Epidermal melanocyte (primary cell): Measurements from ENCODE around the gene DAB2IP.
"Not testable (repeated sequence)": the region's sequence is repeated elsewhere in the genome, so short reads cannot be mapped to it uniquely, and the experiment has no call there.

Source experiments
- DNase-seq: peaks from one replicate; pipeline ENCODE4 v3.0.0; 2011; ENCODE audit warnings: low spot score; ENCODE audit not compliant: insufficient read length

DAB2IP gene

GRCh38 chr9:121643473-121643872 is 8.0 kb upstream of the DAB2IP start:
- no peak for DNase-seq

GRCh38 chr9:121644040-121644439 is 7.4 kb upstream of the DAB2IP start:
- not testable (repeated sequence) for DNase-seq

DNA sequence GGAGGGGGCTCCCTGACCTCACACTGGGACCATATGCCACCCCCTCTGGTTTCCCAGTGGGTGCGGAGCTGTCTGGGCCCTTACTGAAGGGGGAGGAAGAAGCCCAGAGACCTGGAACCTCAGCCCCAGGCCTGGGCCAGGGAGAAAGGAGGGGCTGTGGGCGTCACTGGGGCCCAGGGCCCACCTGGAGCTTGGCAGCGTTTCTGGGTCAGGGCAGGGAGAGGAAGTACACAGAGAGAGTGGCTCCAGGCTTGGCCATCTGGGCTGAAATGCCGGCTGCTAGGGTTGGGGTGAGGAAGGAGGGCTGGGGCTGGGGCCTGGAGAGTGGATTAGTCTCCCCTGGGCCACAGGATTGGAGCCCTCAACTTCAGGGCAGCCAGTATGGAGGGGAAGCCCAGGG is 6.4 kb upstream of the DAB2IP start:
- DNase-seq: no peak

DNA sequence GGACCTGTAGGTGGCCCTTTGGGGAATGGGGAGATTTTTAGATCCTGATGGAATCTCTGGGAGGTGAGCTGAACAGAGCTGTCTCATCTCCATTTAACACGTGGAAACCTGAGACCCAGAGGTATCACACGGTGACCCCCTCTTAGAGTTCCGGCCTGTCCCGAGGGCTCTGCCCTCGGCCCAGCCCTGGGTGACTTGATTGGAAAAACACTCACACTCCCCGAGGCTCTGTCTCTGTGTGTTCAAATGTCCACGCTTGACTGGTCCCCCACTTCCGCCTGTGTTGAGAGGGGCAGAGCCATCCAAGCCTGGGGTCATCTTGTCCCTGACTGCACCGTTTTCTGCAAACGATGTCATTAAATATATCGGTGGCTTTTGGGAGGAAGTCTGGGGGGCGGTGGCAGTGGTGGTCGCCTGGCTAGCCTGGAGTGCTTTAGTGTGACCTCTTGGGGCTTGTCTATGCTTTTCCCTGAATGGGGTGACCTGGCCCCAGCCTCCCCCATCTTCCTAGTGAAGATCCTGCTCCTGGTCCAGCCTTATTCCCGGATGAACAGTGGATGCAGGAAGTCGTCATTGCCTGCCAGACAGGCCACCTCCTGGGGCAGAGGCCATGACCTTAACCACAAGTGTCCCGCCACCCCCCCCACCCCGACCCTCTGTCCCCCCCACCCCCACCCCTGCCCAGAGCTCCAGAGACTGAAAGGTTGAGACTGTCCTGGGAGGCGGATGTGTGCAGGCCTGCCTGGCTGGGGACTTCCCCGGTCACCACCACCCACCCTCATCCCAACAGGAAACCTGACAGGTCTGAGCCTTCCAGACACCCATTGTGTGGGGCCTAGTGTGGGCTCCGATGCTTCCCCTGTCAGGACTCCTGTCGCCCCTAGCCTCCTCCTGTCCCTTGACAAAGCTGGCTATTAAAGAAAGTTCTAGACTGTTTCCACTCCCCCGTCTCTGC is 5.3 kb upstream of the DAB2IP start:
- DNase-seq: no peak

DNA sequence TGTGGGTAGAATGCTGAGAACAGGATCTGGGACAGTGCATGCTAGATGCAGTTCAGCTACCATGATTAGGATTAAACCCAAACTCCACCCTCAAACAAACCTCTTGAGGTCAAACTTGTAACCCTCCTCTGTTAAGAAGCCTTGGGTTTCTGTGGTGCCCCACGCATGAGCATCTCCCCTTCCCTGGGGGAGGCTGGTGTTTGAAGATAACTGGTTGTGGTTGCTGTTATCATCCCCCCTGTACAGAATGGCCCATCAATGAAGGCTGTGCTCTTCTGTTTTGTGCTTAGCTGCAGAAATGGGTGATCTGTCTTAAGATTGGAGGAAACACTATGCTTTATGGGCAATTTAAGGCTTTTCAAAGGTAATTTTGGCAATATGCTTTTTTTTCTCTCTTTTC is 4.4 kb upstream of the DAB2IP start:
- DNase-seq: no peak

DNA sequence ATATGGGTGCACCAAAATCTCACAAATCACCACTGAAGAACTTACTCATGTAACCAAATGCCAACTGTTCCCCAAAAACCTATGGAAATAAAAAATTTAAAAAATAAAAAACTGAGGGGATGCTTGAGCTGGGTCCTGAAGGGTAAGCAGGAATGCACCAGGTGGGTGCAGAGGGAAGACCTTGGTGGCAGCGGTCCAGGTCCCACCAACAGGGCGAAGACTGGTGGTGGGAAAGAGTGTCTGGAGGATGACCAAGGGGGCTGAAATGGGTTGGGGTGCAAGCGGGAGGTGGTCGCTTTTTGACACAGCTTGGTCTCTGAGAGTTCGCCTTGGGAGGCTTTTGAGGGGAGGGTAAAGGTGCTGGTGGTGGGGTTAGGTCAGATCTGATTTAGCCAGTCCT is 3.3 kb upstream of the DAB2IP start:
- DNase-seq: no peak

GRCh38 chr9:121648799-121649198 is 2.6 kb upstream of the DAB2IP start:
- DNase-seq: no peak

GRCh38 chr9:121649476-121650216 is 1.8 kb upstream of the DAB2IP start:
- DNase-seq: no peak

GRCh38 chr9:121650217-121651007 is 1.0 kb upstream of the DAB2IP start:
- DNase-seq: no peak

DNA sequence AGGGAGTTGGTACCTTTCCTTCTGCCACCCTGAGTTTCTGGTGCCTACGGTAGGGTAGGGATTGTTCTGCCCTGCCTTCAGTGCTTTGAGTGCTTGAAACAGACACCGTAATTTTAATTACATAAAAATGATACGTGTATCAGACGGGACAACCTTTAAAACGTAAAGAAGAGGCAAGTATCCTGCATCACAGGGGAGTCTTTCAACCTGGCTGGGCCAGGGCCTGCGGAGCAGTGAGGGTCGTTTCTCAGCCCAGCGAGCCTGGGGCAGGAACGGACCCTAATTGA is 483 bp upstream of the DAB2IP start:
- no peak for DNase-seq

DNA sequence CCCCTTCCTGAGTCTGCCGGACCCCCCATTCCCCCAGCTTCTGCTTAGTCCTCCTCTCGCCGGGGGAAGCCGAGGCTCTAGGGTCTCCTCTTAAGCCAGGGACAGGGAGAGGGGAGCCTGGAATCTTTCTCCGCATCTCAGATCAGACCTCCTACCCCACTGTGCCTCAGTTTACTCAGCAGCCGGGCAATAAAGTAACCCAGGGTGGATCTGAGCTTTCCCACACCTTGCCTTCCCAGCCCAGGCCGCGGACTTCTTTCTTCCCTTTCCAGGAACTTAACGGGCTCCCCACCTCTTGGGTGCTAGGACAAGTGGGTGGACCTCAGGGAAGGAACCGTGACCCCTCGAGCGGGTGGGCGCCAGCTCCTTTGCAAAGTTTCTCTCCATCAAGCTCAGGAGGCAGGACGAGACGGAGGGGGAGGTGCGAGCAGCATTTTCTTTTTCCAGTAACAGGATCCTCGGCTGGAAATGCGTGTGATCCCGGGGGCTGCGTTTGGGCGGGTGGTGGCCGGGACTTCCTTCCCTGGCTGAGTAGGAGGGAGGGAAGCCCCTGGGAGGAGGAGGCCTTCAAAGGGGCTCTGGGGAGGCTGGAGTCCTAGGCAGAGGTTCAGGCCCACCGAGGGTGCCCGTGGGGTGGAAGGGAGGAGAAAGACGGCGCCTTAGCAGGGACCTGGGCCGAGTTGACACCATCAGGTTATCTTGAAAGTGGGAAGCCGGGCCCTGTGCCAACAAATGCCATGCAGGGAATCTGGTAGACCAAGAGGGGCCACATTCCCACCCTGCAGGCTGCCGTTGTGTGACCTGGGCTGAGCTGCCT is 795 bp downstream of the DAB2IP start:
- no peak for DNase-seq

DNA sequence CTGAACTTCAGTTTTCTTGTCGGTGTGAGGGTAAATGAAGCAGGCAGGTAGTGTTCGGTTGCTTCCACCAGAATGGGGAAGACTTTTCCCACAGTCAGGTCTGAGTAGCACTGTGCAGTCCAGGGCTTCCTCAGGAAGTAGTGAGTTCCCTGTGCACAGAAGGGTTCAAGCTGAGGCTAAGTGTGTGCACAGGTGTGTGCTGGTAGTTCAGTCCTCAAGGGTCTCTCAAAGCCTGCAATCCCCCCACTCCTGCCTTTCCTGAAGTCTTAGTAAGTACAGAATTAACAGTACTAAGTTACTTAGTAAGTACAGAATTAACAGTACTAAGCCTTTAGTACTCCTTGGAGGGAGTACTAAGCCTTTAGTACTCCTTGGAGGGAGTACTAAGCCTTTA is 1.4 kb downstream of the DAB2IP start:
- DNase-seq: no peak

DNA sequence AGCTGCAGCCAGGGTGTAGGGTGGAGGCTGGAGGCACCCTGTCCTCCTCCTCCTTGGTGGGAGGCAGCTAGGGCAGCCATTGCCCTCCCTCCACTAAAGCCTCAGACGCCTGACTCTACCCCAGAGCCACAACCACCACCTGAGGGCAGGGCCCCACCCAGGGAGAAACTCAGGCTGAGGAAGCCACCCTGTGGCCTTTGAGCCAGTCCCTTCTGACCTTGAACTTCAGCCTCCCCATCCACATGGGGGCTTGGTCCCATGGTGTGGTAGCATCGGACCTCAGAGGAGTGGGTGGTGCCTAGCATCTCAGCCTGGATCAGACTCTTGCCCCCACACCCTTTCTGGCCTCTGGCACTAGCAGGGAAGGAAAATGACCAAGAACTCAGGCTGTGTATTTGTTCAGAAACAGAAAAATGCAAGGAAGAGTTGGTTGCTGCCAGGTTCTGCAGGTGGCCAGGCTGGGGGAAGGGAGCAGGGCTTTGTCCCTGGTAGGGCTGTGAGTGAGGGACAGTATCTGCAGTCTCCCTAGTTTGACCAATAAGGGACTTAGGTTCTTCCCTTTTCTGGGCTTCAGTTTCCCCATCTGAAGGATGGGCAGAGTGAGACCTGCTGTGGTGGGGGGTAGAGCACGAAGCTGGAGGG is 3.2 kb downstream of the DAB2IP start:
- DNase-seq: no peak

GRCh38 chr9:121655231-121655755 is 3.9 kb downstream of the DAB2IP start:
- DNase-seq: no peak

DNA sequence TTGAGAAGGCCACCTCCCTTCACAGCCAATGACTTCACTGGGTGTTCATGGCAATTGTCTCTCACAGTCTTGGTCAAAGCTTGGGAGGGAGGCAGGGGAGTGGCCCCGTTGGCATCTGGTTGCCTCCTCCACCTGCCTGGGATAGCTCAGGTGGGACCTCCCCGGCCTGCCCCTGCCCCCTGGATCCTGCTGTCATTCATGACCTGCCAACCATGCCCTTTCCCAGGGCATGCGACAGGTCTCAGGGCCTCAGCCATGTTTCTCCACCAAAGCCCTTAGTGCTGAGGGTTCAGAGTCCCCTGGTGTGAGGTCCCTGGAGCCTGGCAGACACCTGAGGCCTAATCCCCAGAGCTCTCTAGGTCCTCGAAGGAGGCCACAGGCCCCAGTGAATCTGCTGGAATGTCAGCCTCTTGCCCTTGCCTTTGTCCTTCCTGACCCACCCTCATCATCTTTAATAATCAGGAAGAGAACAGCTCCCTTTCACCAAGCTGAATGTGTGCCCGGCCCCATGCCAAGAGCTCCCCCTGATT is 5.6 kb downstream of the DAB2IP start:
- DNase-seq: no peak

DNA sequence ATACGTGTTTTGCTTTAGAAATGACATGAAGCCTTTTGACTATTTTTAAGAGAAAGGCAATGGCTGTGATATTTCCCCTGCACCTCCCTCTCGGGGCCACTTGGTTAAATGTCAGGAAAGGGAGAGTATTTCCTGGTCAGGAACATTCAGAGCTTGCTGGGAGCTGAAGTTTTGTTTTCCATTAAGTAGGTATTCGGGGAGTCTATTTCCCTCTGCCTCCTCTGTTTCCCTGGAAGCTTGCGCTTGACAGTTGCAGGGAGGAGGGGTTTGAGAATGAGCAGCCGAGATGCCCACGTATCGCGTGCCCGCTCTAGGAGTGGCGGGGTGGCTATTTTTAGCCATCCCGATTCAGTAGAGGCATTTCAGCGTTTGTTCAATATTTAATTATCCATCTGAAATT is 6.7 kb downstream of the DAB2IP start:
- DNase-seq: no peak

DNA sequence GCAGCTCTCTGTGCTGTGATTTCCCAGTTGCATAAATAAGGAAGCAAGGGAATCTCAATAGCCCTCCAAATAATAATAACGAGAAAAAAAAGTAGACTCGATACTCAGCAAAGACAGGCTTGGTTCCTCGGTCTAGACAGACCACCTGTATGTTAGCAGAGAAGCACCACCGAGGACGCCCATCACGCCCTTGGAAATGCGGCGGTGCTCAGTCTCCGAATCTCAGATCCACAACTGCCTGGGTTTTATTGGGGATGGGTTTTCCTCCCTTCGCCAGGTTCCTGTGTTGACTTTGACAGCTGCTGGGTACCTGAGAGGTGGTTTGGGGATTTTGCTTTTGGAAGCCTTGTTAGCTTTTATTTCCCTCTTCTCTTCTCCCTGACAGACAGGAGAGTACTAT is 7.2 kb downstream of the DAB2IP start:
- no peak for DNase-seq

DNA sequence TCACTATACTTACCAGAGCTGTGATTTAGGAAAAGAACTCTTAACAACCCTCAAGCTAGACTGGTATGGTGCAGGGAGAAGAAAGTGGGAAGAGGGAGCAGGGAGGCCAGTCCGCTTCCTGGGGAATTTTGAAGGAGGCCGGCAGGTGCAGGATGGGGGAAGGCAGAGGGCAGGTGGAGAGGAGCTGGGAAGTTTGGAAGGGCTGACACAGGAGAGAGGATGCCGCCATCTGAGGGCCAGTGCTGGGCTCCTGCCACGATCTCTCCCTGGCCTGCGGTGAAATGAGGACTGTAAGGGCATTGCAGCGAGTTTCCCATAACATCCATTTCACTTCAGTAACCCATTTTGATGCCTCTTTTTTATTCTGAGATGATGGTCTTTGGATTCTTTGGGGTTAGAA is 8.9 kb downstream of the DAB2IP start:
- no peak for DNase-seq

DNA sequence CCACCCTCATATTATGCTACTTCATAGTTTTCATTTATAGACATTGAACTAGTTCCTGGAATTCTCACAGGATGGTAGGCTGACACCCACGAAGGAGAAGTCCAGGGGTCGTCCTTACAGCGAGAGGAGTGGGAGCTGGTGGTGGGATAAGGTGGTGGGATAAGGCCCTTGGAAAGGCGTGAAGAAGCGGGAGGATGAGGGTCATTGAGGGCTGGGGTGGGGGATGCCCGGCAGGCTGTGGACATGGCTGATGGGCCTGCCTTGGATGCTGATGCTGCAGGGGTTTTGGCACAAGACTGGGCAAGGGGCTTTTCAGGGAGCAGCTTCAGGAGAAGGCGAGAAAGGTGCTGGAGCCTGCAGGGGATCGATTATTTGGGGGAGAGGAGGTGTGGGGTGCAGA is 9.4 kb downstream of the DAB2IP start:
- no peak for DNase-seq

DNA sequence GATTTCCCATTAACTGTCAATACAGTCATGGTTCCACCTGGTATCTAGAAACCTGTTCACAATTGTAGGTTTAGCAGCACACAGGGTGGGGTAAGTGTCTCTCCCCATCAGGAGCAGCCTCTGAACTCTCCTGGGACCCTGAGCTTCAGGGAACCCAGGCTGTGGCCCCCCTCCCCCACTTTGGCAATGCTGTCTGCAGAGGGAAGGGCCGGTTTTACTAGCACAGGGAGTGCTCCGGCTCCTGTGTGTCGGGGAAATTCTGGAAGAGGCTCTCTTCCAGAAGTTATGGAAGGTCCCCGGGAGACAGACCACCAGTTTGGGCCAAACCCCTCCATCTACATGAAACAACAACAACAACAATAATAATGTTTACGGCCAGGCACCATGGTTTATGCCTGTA is 9.9 kb downstream of the DAB2IP start:
- DNase-seq: no peak
